IPS-18a (cell line): ENCODE data around the gene RNF187.

Experiments used
- H3K27ac ChIP-seq: one replicate; pipeline ENCODE4 v1.5.1; 2013; ENCODE audit warnings: low read length
- H3K27me3 ChIP-seq: one replicate; pipeline ENCODE4 v1.6.1; 2013; ENCODE audit warnings: mild to moderate bottlenecking, low read length; ENCODE audit not compliant: control insufficient read depth, insufficient read depth
- H3K36me3 ChIP-seq: one replicate; pipeline ENCODE4 v1.6.1; 2013; ENCODE audit warnings: low read depth, low read length; ENCODE audit not compliant: control insufficient read depth
- H3K4me1 ChIP-seq: one replicate; pipeline ENCODE4 v1.6.1; 2013; ENCODE audit warnings: low read depth, low read length; ENCODE audit not compliant: control insufficient read depth
- H3K4me3 ChIP-seq: one replicate; pipeline ENCODE4 v1.5.1; 2013; ENCODE audit warnings: low read length
- H3K9ac ChIP-seq: one replicate; pipeline ENCODE4 v1.6.1; 2013; ENCODE audit warnings: mild to moderate bottlenecking, low read length, moderate library complexity
- H3K9me3 ChIP-seq: one replicate; pipeline ENCODE4 v1.6.1; 2013; ENCODE audit warnings: low read depth, low read length; ENCODE audit not compliant: control insufficient read depth

RNF187 gene

GRCh38 chr1:228542981-228543380, 55.8 kb downstream of the RNF187 start:
- peaks cover 74% of the 10 kb centered on the region for H3K27me3 ChIP-seq
- H3K4me3 ChIP-seq, result no peak overlapping the region
- H3K9me3 ChIP-seq, result no peaks in the 10 kb centered on the region

GRCh38 chr1:228543396-228543795, 56.2 kb downstream of the RNF187 start:
- Histone ChIP-seq H3K9me3 (no peaks in the 10 kb centered on the region), H3K9ac (no peak overlapping the region), H3K27me3 (peaks cover 71% of the 10 kb centered on the region), H3K36me3 (no peaks in the 10 kb centered on the region), H3K4me1 (no peaks in the 10 kb centered on the region), H3K27ac (no peak overlapping the region), H3K4me3 (no peak overlapping the region)

More at GRCh38 chr1:228542981-228543380, 55.8 kb downstream of the RNF187 start:
- H3K4me1 ChIP-seq, result no peaks in the 10 kb centered on the region
- H3K27ac ChIP-seq, result no peak overlapping the region
- H3K9ac ChIP-seq, result no peak overlapping the region
- H3K36me3 ChIP-seq, result no peaks in the 10 kb centered on the region

- H3K36me3 ChIP-seq, result no peaks in the 10 kb centered on the region
- H3K4me3 ChIP-seq, result no peak overlapping the region
- H3K9ac ChIP-seq, result no peak overlapping the region
- H3K27me3 ChIP-seq, result peaks cover 63% of the 10 kb centered on the region
- H3K4me1 ChIP-seq, result no peaks in the 10 kb centered on the region
- no peak overlapping the region for H3K27ac ChIP-seq
- H3K9me3 ChIP-seq, result no peaks in the 10 kb centered on the region
Observed at GRCh38 chr1:228544021-228544850, 57.1 kb downstream of the RNF187 start.

DNA sequence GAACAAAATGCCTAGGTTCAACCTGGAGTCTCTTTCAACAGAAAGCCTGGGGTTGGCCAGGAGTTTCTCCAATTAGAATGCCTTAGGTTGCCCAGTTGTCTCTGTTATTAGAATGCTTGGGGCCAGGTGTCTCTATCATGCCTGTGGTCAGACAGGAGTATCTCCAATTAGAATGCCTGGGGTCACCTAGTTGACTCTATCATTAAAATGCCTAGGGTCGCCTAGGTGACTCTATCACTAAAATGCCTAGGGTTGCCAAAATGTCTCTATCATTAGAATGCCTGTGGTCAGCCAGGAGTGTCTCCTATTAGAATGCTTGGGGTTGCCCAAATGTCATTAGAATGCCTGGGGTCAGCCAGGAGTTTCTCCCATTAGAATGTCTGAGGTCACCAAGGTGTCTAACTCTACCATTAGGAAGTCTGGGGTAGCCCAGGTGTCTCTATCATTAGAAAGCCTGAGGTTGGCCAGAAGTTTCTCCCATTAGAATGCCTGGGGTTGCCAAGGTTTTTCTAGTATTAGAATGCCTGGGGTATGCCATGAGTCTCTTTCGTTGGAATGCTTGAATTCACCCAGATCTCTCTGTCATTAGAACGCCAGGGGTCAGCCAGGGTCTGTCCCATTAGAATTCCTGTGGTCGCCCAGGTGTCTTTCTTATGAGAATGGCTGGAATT, 57.9 kb downstream of the RNF187 start:
- H3K36me3 ChIP-seq, result no peaks in the 10 kb centered on the region
- H3K4me3 ChIP-seq, result no peak overlapping the region
- H3K4me1 ChIP-seq, result no peaks in the 10 kb centered on the region
- peaks cover 65% of the 10 kb centered on the region for H3K27me3 ChIP-seq
- no peaks in the 10 kb centered on the region for H3K9me3 ChIP-seq
- no peak overlapping the region for H3K27ac ChIP-seq
- no peak overlapping the region for H3K9ac ChIP-seq
